GM19324 (cell line): ENCODE results near the gene KY.

Experiments used
- ATAC-seq: cut with Tn5 transposase; IDR thresholded peaks from one replicate; pipeline ENCODE4 v1.9.1; 2021; ENCODE audit warnings: mild to moderate bottlenecking, moderate library complexity; ENCODE audit not compliant: unreplicated experiment, low FRiP score

The KY gene

DNA sequence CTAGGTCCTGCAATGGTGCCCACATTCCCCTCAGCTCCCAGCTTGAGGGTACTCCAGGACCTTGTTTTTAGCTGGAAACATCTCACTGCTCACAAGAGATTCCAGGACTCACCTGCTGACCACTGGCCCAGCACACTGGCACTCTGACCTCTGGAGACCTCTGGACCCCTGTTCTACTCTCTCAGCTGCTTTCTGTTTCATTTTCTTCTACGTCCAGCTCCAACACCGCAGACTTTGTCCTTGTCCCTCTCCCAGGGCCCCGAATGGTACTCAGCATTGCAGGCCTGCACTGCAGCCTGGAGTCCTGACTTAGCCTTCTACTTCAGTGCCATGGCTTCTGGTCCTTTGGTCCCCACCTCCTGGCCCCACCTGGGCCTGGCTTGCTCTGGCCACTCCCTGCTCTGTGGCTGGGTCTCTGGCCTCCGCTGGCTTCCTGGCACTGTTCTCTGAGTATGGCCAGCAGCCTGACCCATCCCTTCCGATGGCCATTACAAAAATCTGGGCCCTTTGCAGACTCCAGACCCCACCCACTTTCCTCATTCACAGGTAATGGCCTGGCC, 27.9 kb downstream of the KY start:
- ATAC-seq, result no peak

DNA sequence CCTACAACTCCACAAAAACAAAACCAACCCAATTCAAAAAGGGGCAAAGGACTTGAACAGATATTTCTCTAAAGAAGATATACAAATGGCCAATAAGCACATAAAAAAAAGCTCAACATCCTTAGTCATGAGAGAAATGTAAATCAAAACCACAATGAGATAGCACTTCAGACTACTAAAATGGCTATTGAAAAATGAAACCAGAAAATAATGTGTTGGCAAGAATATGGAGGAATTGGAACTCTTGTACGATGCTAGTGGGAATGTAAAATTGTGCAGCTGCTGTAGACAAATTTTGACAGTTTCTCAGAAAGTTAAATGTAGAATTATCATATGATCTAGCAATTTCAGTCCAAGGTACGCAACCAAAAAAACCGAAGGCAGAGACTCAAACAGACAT, 29.0 kb downstream of the KY start:
- ATAC-seq, result no peak

DNA sequence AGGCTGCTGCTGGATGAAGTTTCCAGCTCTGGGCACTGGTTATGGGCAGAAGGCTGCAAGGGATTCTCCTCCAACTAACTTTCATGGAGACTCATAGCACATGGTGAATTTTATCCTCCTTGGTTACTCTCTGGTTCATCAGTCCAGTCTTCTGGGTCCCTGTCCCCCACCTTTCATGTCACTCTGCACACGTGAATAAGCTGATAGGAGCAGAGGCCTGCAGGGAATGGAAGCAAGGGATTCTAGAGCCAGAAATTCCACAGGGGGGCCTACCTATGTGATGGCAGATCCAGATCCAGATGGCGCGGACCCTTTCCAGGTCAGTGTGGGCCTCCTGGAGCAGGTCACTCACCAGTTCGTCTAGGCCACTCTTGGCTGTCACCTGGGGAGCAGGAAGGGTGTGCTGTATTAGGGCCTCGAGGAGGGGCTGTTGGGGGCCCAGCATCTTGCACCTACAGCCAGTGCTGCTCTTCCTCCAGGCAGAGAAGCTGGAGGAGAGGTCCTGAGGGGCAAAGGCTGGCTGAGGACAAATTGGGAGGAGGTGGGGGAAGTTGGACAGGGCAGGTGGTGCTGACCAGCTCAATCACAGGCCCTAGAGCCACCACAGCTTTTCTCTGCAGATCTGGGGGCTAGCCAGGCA, 30.2 kb downstream of the KY start:
- ATAC-seq, result no peak

DNA sequence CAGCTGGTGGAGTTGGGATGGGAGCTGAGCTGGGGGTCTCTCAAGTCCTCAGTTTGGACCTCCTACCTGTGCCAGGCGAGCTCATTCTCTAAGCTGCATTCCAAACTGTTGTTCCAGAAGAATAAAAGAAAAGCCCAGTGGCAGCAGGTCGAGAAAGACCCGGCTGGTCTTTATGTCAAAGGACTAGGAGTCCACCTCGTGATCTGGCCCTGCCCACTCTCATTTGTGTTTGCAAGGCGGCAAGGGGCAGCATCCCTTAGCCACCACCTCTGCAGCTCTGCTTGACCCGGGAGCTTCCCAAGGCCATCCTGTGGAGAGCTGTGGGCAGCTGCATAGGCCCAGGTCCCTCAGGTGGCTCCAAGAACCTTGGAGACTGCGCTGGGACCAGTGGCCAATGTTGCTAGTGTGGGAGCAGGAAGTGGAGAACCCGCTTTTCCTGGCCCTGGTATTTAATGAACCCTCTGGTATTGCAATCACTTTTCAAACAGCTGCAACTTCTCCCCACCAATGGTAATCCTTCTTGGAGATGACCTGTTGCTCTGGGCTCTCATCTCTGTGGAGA, 30.9 kb downstream of the KY start:
- no peak for ATAC-seq

DNA sequence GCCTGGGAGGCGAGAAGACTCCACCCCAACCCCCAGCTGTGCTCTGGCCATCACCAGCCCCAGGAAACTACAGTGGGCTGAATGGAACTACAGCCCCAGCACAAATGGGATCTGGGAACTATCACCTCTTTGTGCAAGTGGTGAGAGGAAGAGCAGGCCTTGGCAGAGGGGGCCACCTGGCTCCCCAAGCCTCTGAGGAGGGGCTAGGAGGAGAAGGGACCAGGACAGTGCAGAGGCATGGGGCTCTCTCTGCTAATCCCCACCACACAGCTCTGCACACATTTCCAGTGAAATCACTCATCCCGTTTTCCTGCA, 31.6 kb downstream of the KY start:
- ATAC-seq, result no peak

DNA sequence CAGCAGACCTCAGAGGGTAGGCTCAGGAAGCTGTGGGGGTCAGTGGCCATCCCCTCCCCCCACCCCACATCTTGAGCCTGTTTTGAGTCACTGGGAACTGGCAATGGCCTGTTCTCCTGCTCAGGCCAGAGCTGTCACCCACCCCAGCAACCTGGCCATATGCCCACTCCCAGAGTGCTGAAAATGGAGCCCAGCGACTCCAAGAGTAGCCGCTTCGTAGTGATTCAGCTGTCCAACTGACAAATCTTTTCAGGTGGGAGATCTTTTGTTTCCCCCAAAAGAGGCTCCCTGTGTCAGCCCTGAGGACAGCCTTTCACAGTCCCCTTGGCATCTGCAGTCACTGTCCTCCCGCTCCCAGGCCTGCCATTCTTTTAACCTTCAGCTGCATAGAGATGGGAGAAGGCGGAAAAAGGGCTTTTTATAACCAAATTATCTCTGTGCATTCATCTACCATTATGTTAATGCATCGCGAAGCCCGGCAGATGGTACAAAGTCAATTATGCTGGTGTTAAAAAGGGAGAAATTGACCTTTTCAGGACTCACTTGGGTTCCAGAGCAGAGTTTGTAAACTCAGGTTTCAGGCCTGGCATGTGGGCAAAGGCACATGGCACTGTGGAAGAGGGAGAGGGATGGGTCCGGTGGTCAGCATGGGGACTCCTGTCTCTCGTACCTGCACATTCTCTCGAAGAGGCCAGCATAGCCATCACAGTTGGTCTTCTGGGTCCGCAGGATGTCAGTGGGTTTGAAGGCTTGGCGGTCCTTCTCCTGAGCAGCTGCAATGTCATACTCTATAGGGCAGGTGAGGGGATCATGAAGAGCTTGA, 32.1 kb downstream of the KY start:
- no peak for ATAC-seq

DNA sequence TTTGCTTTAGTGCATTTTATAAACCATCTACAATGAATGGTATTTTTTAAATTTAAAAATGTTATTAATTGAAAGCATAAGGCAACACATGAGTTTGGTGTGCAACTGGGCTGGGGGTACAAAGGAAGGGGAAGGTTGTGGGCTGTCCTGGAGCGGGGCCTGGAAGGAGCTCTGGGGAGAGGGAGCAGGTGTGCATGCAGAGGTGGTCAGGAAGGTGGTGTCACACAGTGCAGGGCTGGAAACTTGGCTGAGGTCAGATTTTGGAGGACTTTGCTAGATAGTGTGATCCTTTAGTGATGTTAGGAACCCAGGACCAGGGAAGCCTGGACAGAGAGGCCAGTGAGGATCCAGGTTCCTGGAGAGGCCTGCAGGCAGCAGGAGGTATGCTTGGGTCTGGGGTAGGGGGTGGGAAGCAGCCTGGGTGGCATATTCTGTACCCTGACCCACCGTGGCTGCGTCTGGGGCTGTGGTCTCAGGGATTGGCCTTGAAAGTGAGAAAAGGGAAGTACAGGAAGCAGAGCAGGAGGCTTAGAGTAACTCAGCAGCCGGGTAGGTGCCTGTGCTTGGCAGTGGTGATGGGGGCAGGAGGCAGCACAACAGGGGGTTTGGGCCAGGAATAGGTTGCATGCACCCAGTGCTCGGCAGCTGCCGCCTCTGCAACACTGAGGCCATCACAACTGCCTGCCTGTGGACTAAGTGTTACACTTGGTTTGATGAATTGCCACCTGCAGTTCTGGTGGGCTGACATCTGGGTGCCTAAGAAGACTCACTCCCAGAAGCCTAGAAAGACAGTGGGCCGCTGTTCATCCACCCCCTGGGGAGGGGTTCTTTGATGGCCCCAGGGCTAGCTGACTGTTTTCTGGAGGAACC, 33.0 kb downstream of the KY start:
- no peak for ATAC-seq

DNA sequence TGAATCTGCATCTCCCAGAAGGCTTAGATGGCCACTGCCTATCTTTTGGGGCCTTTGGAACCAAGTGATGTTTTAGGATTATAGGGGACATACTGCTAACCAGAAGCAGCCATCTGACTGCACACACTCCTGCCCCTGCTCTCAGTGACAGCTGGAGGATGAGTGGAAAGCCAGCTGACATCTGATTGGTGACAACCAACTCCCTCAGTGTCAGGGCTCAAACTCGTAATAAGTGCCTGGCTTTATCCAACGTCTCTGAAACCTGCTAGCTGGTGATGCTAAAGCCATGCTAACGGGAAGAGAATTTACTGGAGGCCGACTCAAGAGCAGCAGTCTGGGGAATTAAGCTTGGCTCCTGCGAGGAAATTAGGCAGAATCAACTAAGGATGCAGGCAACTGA, 35.1 kb downstream of the KY start:
- ATAC-seq, result no peak

DNA sequence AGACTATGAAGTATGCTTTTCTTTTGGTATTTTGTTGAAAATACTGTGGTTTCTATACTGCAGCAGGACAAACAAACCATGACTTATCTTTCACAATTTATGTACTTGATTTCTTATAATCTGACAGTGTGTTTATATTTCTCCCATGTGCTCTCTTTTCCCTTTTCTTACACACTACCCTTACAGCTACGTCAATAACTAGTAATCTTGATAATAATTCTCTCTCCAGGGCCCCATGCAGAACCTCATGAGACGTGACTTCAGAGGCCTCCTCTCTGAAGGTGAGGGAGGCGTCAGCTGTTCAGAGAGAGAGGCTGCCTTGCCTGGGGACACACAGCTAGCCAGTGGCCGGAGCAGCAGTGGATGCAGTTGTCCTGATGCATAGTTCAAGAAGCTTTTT, 35.9 kb downstream of the KY start:
- ATAC-seq, result no peak

DNA sequence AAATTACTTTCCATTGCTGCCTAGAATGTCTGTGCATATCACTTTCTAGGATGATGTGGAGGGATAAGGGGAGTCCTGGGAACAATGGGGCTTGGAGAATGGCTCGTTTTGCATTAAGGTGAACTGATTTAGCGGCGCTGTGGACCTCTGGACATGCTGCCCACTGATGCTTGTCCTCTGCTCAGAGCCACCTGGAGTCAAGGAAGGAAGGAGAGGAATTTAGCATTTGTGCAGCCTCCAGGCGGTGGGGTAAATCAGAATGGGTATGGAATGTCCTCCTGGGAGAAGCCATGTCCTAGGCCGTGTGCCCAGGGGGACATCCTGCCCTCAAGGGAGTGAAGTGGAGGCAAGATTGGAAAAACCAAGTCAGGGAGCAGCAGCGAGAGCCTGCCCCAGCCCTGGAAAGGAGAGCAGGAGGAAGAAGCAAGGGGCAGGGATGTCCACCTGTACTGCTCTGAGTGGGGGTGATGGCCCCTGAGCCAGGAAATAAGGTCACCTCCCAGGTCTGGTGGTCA, 37.8 kb downstream of the KY start:
- ATAC-seq, result no peak

DNA sequence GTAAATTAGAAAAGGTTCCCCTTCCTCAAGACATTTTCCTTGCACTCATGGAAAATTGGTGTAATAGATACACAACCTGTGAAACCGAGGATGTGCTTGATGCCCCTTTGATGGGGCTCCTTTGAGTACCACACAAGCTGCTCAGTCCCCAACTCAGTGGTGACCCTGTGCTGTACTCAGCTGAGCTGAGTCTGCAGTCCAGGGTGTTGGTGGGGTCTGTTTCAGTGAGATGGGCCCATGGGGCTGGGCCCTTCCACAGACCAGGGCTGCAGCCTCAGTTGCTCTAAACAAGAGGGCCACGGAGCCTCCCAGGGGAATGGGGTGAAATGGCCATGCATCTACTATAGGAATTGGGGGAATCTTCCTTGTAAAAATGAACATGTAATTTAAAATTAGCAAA, 39.3 kb downstream of the KY start:
- no peak for ATAC-seq

DNA sequence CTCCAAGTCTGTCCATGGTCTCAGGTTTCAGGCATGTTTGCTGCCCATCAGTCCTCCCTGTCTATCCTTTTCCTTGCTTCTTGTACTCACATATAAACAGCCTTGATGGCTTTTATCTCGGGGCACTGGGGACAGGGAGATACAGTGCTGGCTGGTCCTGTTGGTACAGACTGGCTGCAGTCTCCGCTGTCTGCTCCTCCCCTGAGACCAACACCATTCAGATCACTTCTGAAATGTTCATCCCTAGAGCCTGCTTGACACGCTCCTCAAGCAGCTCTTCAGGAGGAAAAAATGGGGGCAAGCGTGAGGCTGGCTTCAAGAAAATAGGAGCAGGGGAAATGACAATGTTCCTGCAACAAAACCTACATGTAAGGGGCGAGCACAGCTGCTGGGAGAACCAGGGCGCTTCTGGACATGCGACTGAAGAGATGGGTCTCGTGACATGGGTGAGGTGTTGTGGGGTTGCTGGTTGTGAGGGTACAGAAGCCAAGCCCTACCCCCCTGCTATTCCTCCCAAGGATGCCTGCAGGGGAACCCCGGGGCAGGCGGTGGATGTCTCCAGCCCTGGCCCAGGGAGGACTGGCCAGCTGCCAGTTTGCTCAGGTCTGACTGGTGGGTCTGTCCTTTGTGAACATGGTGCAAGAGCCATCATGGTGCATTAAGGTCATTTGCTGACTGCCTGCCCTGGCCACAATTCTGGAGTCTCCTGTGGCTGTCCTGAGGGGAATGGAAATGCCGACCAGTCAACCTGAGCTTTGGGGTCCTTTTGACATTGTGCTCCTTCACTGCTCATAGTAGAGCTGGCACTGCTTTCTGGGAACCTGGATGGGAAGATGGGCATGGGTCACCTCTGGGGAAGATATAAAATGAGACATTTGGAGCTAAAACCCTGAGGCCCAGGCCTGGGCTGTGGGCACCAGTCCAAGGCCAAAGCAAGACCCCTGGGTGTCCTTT, 40.1 kb downstream of the KY start:
- ATAC-seq, result no peak

DNA sequence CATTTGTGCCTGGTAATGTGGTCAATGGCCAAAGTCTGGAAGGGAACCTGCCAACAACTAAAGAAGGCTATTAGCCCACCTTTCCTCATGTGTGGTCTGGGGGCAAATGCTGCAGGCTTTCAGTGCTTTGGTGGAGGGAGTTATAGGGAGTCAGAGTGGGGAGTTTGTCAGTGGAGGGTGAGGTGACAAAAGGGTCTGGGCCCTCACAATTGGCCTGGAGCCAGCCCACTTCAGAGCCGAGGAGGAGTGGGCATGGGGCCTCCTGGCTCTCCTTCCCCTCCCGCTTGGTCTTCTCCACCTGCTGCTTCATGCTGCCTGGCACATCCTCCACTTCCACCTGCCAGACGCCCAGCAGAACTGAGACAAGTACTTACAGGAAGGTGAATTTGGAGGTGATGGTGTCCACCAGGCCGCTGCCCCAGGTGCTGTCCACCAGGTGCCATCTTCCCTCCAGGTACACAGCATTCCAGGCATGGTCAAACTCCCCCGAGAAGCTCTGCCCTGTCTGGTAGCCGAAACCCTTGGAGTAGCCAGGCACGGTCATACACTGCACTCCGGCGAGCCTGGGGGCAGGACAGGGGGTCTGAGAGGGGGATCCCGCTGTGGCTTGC, 40.9 kb downstream of the KY start:
- no peak for ATAC-seq

DNA sequence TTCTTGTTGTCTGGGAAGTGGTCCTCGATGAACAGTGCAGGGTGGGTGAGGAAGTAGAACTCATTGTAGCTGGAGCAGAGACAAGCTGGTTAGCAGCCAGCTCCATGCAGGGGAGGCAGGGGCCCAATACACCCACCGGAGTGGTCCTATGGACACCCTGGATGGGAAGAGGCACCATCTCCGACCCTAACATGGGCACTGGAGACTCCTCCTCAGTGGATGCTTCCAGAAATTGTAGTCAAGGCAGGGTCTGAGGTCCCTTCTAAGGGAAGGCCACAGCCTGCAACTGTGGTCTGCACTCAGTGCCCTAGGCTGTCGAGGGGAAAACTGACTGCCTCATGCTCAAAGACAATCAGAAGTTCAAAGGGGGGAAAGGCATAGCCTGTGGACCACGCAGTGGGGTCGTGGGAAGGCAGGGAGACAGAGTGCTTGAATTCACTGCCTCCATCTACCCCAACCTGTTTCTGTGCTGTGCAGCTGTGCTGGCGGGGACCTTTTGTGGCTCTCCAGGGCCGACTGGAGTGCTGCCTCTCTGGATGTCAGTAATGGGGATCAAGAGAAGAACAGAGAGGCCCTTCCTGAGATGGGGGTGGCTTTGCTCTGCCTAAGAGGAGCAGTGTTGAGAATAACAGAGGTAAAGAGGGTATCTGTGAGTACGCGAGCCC, 41.9 kb downstream of the KY start:
- no peak for ATAC-seq

DNA sequence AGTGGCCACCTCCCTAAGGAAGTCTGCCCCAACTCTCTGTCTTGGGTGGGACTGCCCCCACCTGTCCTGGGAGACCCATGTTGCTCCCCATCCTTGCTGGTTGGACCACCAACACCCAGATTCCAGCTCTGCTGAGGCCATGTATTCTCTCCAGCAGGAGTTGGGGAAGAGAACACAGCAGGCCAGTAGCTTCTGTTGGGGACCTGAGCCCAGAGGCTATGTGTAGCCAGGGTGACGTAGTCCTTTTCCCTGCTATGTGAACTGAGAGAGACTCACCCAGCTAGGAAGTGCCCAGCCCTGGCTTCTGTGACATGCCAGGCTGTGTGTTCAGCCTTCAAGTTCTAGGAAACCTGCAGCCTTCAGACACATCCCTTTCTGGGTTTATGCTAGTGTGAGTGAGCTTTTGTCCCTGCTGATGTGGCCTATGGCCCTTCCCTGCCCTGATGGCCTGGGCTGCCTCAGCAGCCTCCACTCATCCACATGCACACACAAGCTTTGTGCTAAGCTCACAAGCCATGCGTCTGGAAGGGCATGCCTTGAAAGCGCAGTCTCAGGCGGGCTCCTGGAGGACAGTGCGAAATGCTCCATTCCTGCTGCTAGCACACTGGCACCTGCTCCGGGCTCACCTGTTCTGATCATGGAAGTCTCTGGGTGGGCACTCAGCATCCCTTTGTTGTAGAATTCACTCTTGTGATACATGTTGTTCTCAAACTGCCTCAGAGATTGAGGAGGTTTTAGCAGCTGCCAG, 42.6 kb downstream of the KY start:
- ATAC-seq, result no peak

DNA sequence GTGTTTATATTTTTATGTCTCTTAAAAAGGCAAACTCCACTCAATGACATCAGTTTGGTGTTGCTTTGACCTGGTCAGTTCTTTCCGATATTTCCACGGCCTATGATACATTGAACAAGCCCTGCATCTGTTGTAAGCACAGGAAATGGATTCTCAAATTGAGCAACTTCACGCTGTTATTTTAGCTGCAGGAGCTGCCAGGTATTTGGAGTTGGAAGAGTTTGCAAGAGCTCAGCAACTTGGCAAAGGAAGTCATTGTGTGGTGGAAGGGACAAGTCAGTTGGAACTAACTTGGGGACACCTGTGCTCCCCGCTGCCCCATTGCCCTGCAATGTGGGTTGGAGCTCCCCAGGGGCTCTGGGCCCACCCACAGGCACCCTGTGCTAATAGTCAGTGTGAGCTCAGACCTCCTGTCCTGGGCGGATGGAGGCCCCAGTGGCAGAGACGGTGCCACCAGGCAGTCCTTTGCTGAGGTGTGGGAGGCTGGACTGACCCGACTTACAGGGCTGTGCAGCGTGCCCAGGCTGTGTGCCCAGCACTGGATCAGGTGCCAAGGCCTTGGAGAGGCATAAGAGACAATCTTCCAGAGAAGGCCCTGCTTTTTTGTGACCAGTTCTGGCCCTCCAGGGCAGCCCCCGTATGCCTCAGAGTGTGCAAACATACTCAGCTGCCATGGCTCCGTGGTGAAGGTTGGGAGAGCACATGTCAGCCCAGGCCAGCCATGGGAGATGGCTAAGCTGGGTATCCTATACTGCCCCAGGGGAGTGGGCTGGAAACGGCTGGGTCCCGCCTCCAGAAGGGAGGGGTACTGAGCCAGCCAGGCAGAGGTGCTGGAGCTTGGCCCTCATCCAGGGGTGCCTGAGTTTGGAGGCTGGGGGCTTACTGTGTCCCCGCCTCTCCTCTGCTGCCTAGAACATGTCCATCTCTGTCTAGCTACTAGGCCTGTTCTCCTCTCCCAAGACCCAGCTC, 43.5 kb downstream of the KY start:
- ATAC-seq, result no peak
